ENCODE data around the gene C10orf71. TPM values are rescaled to one million over a fixed set of nuclear protein-coding genes. Genes with fewer than 3 reads are reported as not detected.

Gene C10orf71
- total RNA-seq, 2 donors from 2014 or later: 0.26 to 0.99 TPM

GRCh38 chr10:49325131-49325915 lies 26.4 kb downstream of the C10orf71 start:
- 87 to 95% methylated on average over 13 to 15 of the region's 20 CpGs for WGBS, 2 donors
- no peak for DNase-seq
- Histone ChIP-seq H3K27me3 (no peaks in the 10 kb centered on the region), H3K27ac (no peak overlapping the region), H3K4me3 (no peak overlapping the region), H3K9me3 (no peaks in the 10 kb centered on the region), H3K36me3 (replicated peaks in 1 of 2; ENCODE audit: insufficient read depth in 1 of 2, low read depth in 2 of 2) (no peaks in the 10 kb centered on the region), H3K4me1 (no peaks in the 10 kb centered on the region)
- intact Hi-C loops (cut with DNase I): no loop called here
- TF ChIP-seq POLR2A (IDR thresholded peaks at IDR 0.05): no peak
- TF ChIP-seq CTCF (IDR thresholded peaks at IDR 0.05): no peak
- ATAC-seq: no peak

DNA sequence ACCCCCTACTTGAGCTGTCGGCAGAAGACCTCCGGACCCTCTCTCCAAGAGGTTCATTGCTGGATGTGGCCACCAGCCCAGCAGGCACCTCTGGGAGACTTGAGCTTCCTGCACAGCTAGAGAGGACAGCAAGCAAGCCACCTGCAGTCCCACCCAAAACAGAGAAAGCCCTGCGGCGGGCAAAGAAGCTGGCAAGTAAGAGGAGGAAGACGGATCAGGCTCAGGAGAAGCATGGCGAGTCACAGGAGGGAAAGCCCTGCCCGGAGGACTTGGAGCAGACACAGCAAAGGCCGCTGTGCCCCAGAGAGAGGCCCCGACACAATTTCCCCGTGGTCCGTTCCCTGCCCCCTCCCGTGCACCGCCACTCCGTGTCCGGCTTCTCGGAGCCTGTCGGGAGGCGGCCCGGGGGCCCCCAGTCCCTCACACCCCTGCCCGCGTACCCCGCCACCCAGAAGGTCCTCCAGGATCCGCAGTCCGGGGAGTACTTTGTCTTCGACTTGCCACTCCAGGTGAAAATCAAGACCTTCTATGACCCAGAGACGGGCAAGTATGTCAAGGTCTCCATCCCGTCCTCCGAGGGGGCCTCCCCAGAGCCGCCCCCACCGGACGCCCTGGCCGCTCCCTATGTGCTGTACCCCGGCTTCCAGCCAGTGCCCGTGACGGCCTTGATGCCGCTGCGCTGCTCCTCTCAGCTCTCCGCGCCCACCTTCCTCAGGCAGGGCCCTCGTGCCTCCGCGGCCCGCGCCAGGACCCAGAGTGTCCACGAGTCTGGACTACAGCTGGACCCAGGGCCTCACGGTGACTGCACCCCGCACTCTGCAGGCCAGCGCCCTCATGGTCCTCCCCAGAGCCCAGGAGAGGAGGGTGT lies 27.2 kb downstream of the C10orf71 start:
- no peak for ATAC-seq
- no peak for DNase-seq
- no peaks in the 10 kb centered on the region for H3K27me3 ChIP-seq
- H3K4me3 ChIP-seq: no peak overlapping the region
- WGBS, 2 donors: 89 to 94% methylated on average over 46 to 48 of the region's 48 CpGs
- intact Hi-C loops (cut with DNase I): no loop called here
- H3K27ac ChIP-seq: no peak overlapping the region
- no peaks in the 10 kb centered on the region for H3K9me3 ChIP-seq
- H3K4me1 ChIP-seq: no peaks in the 10 kb centered on the region
- no peaks in the 10 kb centered on the region for H3K36me3 ChIP-seq (replicated peaks in 1 of 2; ENCODE audit: insufficient read depth in 1 of 2, low read depth in 2 of 2)
- TF ChIP-seq CTCF (IDR thresholded peaks at IDR 0.05) (no peak), POLR2A (IDR thresholded peaks at IDR 0.05) (no peak)

DNA sequence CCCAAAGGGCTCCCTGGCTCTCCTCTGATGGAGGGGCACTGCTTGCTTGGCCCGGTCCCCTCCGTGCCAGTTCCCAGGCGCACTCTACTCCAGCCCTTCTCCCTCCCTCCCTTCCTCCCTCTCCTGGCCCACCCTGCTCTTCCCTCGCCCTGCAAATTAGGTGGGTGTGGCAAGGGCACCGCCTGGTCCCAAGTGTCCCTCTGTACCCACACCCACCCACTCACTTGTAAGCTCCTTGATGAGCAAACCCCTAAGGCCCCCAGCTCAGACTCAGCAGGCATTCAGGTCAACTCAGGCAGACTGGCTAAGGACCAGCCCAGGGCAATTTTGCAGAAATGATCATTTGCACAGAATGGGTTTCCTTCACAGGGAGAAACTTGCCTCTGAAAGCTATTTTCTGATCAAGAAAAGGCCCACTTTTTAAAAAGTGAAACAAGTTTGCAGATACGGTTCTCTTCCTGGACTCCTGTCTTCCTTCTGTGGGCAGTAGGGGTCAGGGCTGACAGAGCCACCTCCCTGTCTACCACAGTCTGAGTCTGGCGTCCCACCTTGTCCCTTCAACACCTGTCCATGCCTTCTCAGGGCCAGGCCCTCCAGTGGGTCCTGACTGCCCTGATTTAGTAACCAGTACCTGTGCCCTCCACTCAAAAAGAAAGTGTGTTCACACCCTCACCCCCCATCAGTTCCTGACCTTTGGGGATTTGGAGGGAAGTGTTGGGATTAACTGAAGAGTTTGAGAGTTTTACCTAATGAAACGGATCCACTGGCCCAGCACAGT lies 28.3 kb downstream of the C10orf71 start:
- H3K27me3 ChIP-seq: no peaks in the 10 kb centered on the region
- no peak for TF ChIP-seq CTCF (IDR thresholded peaks at IDR 0.05)
- no peak for TF ChIP-seq POLR2A (IDR thresholded peaks at IDR 0.05)
- ATAC-seq (no peak), DNase-seq (no peak)
- intact Hi-C loops (cut with DNase I): no loop called here
- no peaks in the 10 kb centered on the region for H3K9me3 ChIP-seq
- H3K4me3 ChIP-seq: no peak overlapping the region
- WGBS, 2 donors: 77 to 85% methylated on average over 8 of the region's 8 CpGs
- no peaks in the 10 kb centered on the region for H3K36me3 ChIP-seq (replicated peaks in 1 of 2; ENCODE audit: insufficient read depth in 1 of 2, low read depth in 2 of 2)
- no peak overlapping the region for H3K27ac ChIP-seq
- no peaks in the 10 kb centered on the region for H3K4me1 ChIP-seq

- no peaks in the 10 kb centered on the region for H3K36me3 ChIP-seq (replicated peaks in 1 of 2; ENCODE audit: insufficient read depth in 1 of 2, low read depth in 2 of 2)
- intact Hi-C loops (cut with DNase I): no loop called here
- no peaks in the 10 kb centered on the region for H3K4me1 ChIP-seq
- no peak for ATAC-seq
- 76 to 80% methylated on average over 9 of the region's 9 CpGs for WGBS, 2 donors
- DNase-seq: no peak
- no peak overlapping the region for H3K4me3 ChIP-seq
- H3K27me3 ChIP-seq: no peaks in the 10 kb centered on the region
- H3K27ac ChIP-seq: no peak overlapping the region
- TF ChIP-seq POLR2A (IDR thresholded peaks at IDR 0.05) (no peak), CTCF (IDR thresholded peaks at IDR 0.05) (no peak)
- no peaks in the 10 kb centered on the region for H3K9me3 ChIP-seq
Observed at GRCh38 chr10:49328401-49329145, 29.6 kb downstream of the C10orf71 start.

All from body of pancreas (tissue), 4 donors.